NCI-H748 (cell line): Measurements from ENCODE around the gene RAPGEF5.

ENCODE experiments used
- DNase-seq: peaks from one replicate; lab custom pipeline; 2025; ENCODE audit not compliant: unreplicated experiment; lab: John Stamatoyannopoulos, UW

Gene RAPGEF5

DNA sequence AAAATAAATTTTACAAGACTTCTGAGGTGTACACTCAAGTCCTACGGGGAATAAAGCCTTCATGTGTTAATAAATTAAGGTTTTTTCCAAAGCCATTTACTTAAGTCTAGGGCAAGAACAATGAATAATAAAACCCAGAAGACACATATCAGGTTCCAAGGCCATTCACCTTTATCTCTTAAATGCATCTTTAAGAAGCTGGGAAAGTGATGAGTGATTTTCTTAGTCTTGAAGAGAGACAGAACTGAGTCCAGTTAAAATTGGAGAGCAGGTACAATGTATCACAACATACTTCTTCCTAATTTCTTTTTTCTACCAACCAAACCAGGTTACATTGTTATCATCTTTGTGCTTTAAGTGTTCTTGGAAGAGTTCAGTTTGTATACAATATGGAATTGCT is 189.5 kb downstream of the RAPGEF5 start:
- DNase-seq = no peak

GRCh38 chr7:22166928-22167327 is 190.0 kb downstream of the RAPGEF5 start:
- no peak for DNase-seq

- DNase-seq = no peak
Observed at GRCh38 chr7:22159341-22159740, 197.6 kb downstream of the RAPGEF5 start.

- DNase-seq = no peak
Observed at GRCh38 chr7:22157552-22157951, 199.4 kb downstream of the RAPGEF5 start.

DNA sequence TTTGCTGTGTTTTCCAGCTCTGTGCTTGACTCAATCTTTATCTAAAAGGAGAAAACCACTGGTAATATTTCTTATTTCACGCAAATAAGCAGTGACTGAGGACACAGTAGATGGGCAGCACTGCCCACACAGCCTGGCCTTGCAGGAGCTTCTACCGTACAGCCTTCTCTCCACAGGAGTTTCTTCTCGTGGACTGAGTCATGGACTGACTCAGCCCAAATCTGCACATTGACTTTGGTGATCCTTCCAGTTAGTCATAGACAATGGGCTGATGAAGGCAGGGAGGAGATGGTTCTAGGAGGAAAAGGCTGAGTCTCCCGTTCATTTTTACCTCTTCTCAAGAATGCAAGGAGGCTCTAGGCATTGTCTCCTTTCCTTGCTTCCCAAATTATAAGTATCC is 200.7 kb downstream of the RAPGEF5 start:
- no peak for DNase-seq

DNA sequence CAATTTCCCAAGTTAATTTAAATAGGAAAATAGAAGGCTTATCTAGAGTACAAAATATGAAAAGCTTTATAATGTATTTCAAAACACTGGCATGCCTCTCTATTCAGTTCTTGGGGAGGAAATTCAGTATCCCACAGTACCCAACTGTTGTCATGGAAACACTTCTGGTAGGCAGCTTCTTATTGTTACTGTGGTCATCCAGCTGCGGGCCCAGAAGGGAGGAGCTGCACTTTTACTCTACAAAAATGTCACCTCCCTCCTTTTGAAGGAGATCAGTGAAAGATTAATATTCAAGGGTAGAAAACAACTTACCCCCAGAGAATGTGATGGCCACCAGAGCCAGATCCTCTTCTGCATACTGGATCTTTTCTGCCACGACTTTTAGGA is 202.8 kb downstream of the RAPGEF5 start:
- DNase-seq = peak; percentile 36

- no peak for DNase-seq
Observed at GRCh38 chr7:22153432-22154142, 203.4 kb downstream of the RAPGEF5 start.

- DNase-seq = no peak
Observed at GRCh38 chr7:22152690-22153089, 204.3 kb downstream of the RAPGEF5 start.

- no peak for DNase-seq
Observed at GRCh38 chr7:22151901-22152300, 205.1 kb downstream of the RAPGEF5 start.

DNA sequence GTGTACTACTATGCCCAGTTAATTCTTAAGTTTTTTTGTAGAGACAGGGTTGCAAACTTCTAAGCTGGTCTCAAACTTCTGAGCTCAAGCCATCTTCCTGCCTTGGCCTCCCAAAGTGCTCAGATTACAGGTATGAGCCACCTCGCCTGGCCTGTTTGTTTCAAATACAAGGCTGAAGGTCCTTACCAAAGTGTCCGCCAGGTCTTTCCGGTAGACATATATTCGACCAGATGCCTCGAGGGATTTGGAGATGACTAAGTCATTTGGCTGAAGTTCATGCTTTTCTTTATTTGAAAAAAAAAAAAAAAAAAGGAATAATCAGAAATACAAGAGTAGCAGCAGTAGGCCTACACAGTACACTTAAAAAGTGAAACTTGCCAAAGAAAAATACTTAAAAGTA is 206.7 kb downstream of the RAPGEF5 start:
- DNase-seq = no peak

GRCh38 chr7:22147868-22148267 is 209.1 kb downstream of the RAPGEF5 start:
- no peak for DNase-seq

DNA sequence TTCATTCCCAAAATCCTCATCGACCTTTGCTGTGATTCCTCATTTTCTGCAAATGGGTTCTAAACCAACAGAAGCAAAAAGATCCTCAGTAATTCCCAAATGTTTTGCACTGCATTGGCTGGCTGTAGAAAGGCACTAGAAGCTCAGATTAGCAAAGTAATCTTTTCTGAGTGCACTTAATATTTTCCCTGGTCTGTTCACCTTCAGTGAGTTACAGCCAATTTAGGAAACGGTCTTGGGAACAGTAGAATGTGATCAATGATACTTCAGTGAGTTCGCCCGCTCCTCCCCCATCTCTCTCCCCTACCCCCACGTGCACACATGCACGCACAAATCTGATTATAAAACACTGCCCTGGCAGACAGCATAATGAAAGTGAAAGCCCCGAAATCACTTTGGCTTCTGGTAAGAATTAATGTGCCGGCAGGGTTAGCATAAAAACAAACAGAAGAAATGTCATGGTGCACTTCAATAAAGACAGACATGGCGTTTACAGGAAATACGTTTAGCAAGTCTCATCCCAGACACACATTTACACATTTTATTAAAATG is 209.9 kb downstream of the RAPGEF5 start:
- no peak for DNase-seq

- DNase-seq = no peak
Observed at GRCh38 chr7:22144950-22145349, 212.0 kb downstream of the RAPGEF5 start.

GRCh38 chr7:22143491-22143890 is 213.5 kb downstream of the RAPGEF5 start:
- DNase-seq = no peak

DNA sequence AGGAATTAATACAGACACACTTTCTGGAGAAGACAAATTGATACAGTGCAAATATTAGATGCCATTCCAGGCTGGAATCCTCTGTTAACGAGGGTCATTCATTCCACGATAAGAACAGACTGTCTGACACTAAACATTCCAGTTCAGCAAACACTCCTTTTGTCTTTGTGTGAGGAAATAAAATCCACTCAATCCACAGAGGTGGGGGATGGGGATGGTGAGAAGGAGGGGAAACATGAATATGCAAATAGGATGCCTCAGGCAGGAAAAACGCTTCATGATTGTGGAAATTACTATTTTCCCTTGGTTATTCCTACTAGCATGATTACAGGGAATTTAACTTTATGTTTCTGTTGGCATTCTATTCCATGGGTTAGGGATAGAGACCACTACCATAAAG is 214.4 kb downstream of the RAPGEF5 start:
- DNase-seq = no peak

GRCh38 chr7:22141355-22141754 is 215.6 kb downstream of the RAPGEF5 start:
- DNase-seq = no peak

- DNase-seq = no peak
Observed at GRCh38 chr7:22140578-22140977, 216.4 kb downstream of the RAPGEF5 start.

DNA sequence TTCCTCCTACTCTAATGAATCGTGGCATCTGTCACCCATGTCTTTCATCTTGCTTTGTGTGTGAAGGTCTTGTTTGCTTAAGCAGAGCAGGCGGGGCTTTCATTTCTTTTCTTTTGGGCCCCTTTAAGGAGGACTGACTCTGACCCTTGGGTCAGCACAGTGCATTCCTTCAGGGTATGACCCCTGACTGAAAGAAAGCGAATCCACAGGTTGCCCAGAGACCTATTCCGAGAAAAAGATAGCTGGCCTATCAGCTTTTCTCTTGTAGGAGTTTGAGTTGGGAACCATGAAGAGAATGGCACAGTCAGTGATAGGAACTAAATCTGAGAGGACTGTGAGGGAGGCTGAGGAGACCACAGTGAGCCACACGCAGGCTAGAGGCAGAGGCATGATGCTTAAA is 218.1 kb downstream of the RAPGEF5 start:
- no peak for DNase-seq

DNA sequence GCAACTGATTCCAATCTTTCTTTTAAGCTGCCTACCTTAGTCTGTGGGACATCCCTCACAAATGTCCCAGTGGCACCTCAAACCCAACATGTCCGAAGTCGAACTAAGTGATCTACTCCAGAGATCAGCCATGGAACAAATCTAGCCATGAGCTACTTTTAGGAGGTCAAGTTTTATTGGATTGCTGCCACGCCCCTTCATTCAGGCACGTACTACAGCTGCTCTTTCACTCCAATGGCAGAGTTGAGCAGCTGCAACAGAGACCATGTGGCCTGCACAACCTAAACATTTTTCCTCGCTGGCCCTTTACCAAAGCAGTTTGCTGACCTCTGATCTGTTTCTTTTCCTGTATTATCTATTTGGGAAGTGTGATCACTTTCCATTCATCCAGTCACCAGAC is 218.8 kb downstream of the RAPGEF5 start:
- no peak for DNase-seq

DNA sequence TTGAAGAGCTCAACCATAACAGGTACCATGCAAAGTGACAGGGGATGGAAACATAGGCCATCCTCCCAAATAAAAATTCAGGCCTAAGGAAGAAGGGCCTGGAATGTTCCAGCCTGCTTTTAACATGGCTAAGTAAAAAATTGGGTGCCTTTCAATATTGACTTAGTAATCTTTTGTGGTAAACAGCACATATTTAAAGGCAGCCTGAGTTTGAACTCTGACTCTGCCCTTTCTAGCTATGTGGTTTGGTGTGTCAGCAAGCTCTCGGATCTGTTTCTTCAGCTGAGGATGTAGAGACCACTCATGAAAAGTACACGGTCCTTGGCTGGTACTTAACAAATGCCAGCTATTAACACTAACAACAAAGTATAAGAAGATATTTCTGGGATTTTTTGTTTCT is 219.5 kb downstream of the RAPGEF5 start:
- no peak for DNase-seq

GRCh38 chr7:22137026-22137425 is 219.9 kb downstream of the RAPGEF5 start:
- DNase-seq = no peak

- no peak for DNase-seq
Observed at GRCh38 chr7:22129819-22130580, 227.0 kb downstream of the RAPGEF5 start.
